K562 (cell line): ENCODE results near the gene NDUFS3. TPM values are rescaled to one million over a fixed set of nuclear protein-coding genes. Genes with fewer than 3 reads are reported as not detected.

Experiments
- CCAR2 ChIP-seq: fragments of 200-400 bp; formaldehyde crosslinking; IDR thresholded peaks from 2 replicates; pipeline ENCODE4 v1.6.1; 2017; ENCODE audit warnings: mild to moderate bottlenecking, low read depth, low read length
- DPF2 ChIP-seq: fragments of 450-650 bp; IDR thresholded peaks from 2 replicates; pipeline ENCODE4 v1.6.1; 2016
- EP300 ChIP-seq: IDR thresholded peaks from 2 replicates; pipeline ENCODE4 v1.6.1; 2012; ENCODE audit warnings: low read length, improper control_type of control experiment
- FOXJ3 ChIP-seq: sonication (generic); formaldehyde crosslinking; IDR thresholded peaks from 2 replicates; pipeline ENCODE4 v1.4.0; 2020; ENCODE audit warnings: mild to moderate bottlenecking, missing genetic modification reagents
- HDAC2 ChIP-seq: fragments of 450-650 bp; IDR thresholded peaks from 2 replicates; pipeline ENCODE4 v1.6.1; 2016; ENCODE audit warnings: mild to moderate bottlenecking
- NCOA2 ChIP-seq, 2 experiments: fragments of 450-650 bp; IDR thresholded peaks; 2 replicates each; pipeline ENCODE4 v1.6.1; 2018; ENCODE audit warnings: mild to moderate bottlenecking in 2 of 2, moderate library complexity in 1 of 2; ENCODE audit not compliant: partially characterized antibody in 2 of 2
- NR2C1 ChIP-seq, 2 experiments: fragments of 450-650 bp; IDR thresholded peaks; 2 replicates each; pipeline ENCODE4 v1.6.1; 2017; ENCODE audit warnings: mild to moderate bottlenecking in 2 of 2, antibody characterized with exemption in 1 of 2, inconsistent platforms in 1 of 2, missing compliant biosample characterization in 1 of 2, missing genetic modification characterization in 1 of 2
- POLR2H ChIP-seq: IDR thresholded peaks from 2 replicates; pipeline ENCODE4 v1.6.1; 2016; ENCODE audit warnings: missing genetic modification characterization, low read depth, mild to moderate bottlenecking, control low read depth, missing compliant biosample characterization, moderate library complexity
- PPARD ChIP-seq: fragments of 250-450 bp; sonication (Bioruptor Pico); IDR thresholded peaks from 2 replicates; pipeline ENCODE4 v1.8.0; 2022; ENCODE audit warnings: inconsistent platforms, mild to moderate bottlenecking, moderate library complexity
- TCF7 ChIP-seq: sonication (generic); IDR thresholded peaks from 2 replicates; pipeline ENCODE4 v1.6.1; 2016; ENCODE audit warnings: antibody characterized with exemption, borderline replicate concordance
- TEAD4 ChIP-seq, 2 experiments: sonication (generic) in 1 of 2; formaldehyde crosslinking in 1 of 2; IDR thresholded peaks; 2 replicates each; pipeline versions ENCODE4 v1.6.1 to v1.8.0; 2012 to 2022; ENCODE audit warnings: borderline replicate concordance in 1 of 2, inconsistent platforms in 1 of 2, low read length in 1 of 2, mild to moderate bottlenecking in 1 of 2, missing genetic modification reagents in 1 of 2
- ZKSCAN1 ChIP-seq: fragments of 150-350 bp; IDR thresholded peaks from 2 replicates; pipeline ENCODE4 v1.6.1; 2016; ENCODE audit warnings: low read depth, low read length
- ZNF311 ChIP-seq: fragments of 250-450 bp; sonication (Bioruptor Pico); IDR thresholded peaks from 2 replicates; pipeline ENCODE4 v1.4.0; 2020; ENCODE audit warnings: mild to moderate bottlenecking, moderate library complexity
- ZNF316 ChIP-seq: fragments of 450-650 bp; IDR thresholded peaks from 2 replicates; pipeline ENCODE4 v1.6.1; 2016
- ZNF785 ChIP-seq: fragments of 250-450 bp; sonication (Bioruptor Pico); IDR thresholded peaks from 2 replicates; pipeline ENCODE4 v1.4.0; 2020; ENCODE audit warnings: mild to moderate bottlenecking
- polyA plus RNA-seq, 8 experiments: library from polyadenylated mRNA; depleted of rRNA in 4 of 8; stranded (reverse) in 5 of 8; unstranded in 3 of 8; fragments of >200 nt; fragmentation: Nextera tagmentation in 2 of 8; fragmentation: Illumina TruSeq in 1 of 8; extraction: Ambion mirVana in 2 of 8; extraction: Trizol in 1 of 8; gene quantifications; 2 replicates each; pipeline versions ENCODE4 v1.2.1 to v1.2.3, GENCODE V29; 2011 to 2014; ENCODE audit warnings: inconsistent platforms in 1 of 8, missing spikeins in 1 of 8
- total RNA-seq, 7 experiments: library from RNA; depleted of rRNA in 6 of 7; stranded (reverse); fragments of >200 nt in 6 of 7; fragmentation: Illumina TruSeq in 2 of 7; extraction: Trizol in 2 of 7; gene quantifications; 2 replicates each; pipeline versions ENCODE4 v1.2.1 to v1.2.3, GENCODE V29; 2011 to 2021; ENCODE audit warnings: low replicate concordance in 1 of 7
- TF ChIP-seq, protein P1 (sequence below): fragments of 450-650 bp; IDR thresholded peaks from 2 replicates; pipeline ENCODE4 v1.6.1; 2016
- TF ChIP-seq, protein P2 (sequence below): fragments of 250-450 bp; sonication (Bioruptor Pico); IDR thresholded peaks from 2 replicates; pipeline ENCODE4 v1.5.0; 2021
- TF ChIP-seq, protein P3 (sequence below): fragments of 450-650 bp; IDR thresholded peaks from 2 replicates; pipeline ENCODE4 v1.6.1; 2018; ENCODE audit warnings: mild to moderate bottlenecking, low read depth; ENCODE audit not compliant: partially characterized antibody
- TF ChIP-seq, protein P4 (sequence below): sonication (generic); formaldehyde crosslinking; IDR thresholded peaks from 2 replicates; pipeline ENCODE4 v1.8.0; 2022; ENCODE audit warnings: mild to moderate bottlenecking, missing genetic modification reagents, borderline replicate concordance

The NDUFS3 gene
- total and polyA plus RNA-seq, 9 of the 15 experiments (the other 6 are each of a cell fraction or from before 2014, with no cell fraction given), result 38.7 to 341 (median 194) TPM

DNA sequence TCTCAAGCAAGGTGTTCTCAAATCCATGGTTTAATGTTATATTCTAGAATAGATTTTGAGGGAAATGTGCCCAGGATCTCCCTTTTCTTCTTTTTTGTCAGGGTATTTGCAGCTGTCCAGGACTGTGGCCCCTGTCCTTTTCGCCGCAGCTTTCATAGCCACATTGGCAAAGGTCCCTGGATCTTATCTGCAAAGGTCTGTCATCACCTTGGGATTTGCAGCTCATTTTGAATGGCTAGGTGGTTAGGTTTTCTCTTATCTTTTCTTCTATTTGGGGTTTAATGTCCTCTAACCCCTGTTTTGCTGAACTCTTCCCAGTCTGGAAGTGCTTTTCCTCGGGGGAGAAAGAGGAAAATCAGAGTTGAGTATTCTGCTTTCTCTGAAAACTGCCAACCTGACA is 27.0 kb downstream of the NDUFS3 start (continued):
- TF ChIP-seq, protein P1, sequence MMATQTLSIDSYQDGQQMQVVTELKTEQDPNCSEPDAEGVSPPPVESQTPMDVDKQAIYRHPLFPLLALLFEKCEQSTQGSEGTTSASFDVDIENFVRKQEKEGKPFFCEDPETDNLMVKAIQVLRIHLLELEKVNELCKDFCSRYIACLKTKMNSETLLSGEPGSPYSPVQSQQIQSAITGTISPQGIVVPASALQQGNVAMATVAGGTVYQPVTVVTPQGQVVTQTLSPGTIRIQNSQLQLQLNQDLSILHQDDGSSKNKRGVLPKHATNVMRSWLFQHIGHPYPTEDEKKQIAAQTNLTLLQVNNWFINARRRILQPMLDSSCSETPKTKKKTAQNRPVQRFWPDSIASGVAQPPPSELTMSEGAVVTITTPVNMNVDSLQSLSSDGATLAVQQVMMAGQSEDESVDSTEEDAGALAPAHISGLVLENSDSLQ, result peak; percentile 47; the same call in 1 of the 2 replicates
- TF ChIP-seq NR2C1 (IDR thresholded peaks at IDR 0.05) (no peak), NR2C1 (tag; IDR thresholded peaks at IDR 0.05) (no peak), ZNF311 (CRISPR knock-in tag) (no peak), TCF7 (no peak), ZNF785 (CRISPR knock-in tag) (no peak), TEAD4 (IDR thresholded peaks at IDR 0.05; ENCODE audit: low read length) (peak; percentile 34; the same call in 1 of the 2 replicates), TEAD4 (CRISPR knock-in tag; IDR thresholded peaks at IDR 0.05; ENCODE audit: borderline replicate concordance) (no peak), POLR2H (tag) (no peak), DPF2 (peak; percentile 66; the same call in 1 of the 2 replicates), ZKSCAN1 (no peak), HDAC2 (0 out of 2 replicates have a peak, but pooled peaks have one; percentile 29), ZNF316 (no peak), PPARD (CRISPR knock-in tag) (no peak), CCAR2 (no peak), FOXJ3 (CRISPR knock-in tag) (no peak), NCOA2 (IDR thresholded peaks at IDR 0.05; ENCODE audit: partially characterized antibody in 2 of 2) (peak in 1 of 2 experiments; percentile 89), EP300 (0 out of 2 replicates have a peak, but pooled peaks have one; percentile 2)
- TF ChIP-seq, protein P2, sequence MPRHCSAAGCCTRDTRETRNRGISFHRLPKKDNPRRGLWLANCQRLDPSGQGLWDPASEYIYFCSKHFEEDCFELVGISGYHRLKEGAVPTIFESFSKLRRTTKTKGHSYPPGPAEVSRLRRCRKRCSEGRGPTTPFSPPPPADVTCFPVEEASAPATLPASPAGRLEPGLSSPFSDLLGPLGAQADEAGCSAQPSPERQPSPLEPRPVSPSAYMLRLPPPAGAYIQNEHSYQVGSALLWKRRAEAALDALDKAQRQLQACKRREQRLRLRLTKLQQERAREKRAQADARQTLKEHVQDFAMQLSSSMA (CRISPR knock-in tag), result no peak
- TF ChIP-seq, protein P3, sequence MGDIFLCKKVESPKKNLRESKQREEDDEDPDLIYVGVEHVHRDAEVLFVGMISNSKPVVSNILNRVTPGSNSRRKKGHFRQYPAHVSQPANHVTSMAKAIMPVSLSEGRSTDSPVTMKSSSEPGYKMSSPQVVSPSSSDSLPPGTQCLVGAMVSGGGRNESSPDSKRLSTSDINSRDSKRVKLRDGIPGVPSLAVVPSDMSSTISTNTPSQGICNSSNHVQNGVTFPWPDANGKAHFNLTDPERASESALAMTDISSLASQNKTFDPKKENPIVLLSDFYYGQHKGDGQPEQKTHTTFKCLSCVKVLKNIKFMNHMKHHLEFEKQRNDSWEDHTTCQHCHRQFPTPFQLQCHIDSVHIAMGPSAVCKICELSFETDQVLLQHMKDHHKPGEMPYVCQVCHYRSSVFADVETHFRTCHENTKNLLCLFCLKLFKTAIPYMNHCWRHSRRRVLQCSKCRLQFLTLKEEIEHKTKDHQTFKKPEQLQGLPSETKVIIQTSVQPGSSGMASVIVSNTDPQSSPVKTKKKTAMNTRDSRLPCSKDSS, result no peak
- TF ChIP-seq, protein P4, sequence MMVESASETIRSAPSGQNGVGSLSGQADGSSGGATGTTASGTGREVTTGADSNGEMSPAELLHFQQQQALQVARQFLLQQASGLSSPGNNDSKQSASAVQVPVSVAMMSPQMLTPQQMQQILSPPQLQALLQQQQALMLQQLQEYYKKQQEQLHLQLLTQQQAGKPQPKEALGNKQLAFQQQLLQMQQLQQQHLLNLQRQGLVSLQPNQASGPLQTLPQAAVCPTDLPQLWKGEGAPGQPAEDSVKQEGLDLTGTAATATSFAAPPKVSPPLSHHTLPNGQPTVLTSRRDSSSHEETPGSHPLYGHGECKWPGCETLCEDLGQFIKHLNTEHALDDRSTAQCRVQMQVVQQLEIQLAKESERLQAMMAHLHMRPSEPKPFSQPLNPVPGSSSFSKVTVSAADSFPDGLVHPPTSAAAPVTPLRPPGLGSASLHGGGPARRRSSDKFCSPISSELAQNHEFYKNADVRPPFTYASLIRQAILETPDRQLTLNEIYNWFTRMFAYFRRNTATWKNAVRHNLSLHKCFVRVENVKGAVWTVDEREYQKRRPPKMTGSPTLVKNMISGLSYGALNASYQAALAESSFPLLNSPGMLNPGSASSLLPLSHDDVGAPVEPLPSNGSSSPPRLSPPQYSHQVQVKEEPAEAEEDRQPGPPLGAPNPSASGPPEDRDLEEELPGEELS, result no peak
